ENCODE data around the gene GRPEL1. TPM values are rescaled to one million over a fixed set of nuclear protein-coding genes. Genes with fewer than 3 reads are reported as not detected.

The GRPEL1 gene
- polyA plus RNA-seq, 3 donors, result 34.5 to 39.8 (median 37.2) TPM

Other genes starting within 250 kb of the GRPEL1 start
- gene TBC1D14, start 158.2 kb downstream of the GRPEL1 start, polyA plus RNA-seq (ENCODE audit: insufficient read length in 3 of 3), result 10 to 100 TPM; 61.3 to 68.0 (median 67.4) TPM
- gene TADA2B, start 24.7 kb downstream of the GRPEL1 start, polyA plus RNA-seq (ENCODE audit: insufficient read length in 3 of 3), result 10 to 100 TPM; 20.7 to 21.6 (median 21.1) TPM
- gene SORCS2, start 124.5 kb upstream of the GRPEL1 start, polyA plus RNA-seq (ENCODE audit: insufficient read length in 3 of 3), result 10 to 100 TPM in 2 of 3 donors, 1 to 10 TPM in 1; 5.2 to 11.7 (median 11.1) TPM